Measurements from ENCODE around the gene LSM3.

Gene LSM3

DNA sequence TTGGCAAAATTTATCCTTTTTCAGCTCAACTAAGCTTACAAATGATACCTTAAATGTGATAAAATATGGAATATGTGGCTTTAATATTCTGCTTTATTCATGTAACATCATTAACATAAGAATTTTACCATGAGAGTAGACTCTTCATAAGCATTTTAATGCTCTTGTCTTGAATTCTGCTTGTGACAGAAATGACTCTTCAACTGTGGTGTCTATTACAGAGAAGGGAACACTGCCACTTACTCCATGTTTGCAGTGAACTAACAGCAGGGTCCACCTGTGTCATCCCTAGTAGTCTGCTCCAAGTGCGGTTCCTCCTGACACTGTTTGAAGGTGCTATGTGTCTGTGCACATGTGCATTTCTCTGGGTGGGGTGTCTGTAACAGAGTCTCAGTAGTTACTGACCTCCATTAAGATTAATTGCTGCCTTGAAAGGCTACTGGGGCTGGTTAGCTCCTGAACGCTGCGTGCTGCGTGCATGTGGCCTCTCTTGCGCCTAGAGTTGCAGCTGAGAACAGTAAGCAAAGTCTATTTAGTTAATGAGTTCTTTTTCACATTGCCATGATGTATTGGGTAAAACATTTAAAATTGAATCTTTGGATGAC, 8.3 kb downstream of the LSM3 start:
- no peak for DNase-seq (ENCODE audit: low spot score)
- Histone ChIP-seq H3K36me3 (ENCODE audit: low read depth) (peaks cover 76% of the 10 kb centered on the region), H3K4me1 (ENCODE audit: insufficient read depth, poor library complexity, severe bottlenecking) (peaks cover 8% of the 10 kb centered on the region), H3K4me3 (ENCODE audit: severe bottlenecking) (no peak overlapping the region), H3K9me3 (ENCODE audit: severe bottlenecking) (no peaks in the 10 kb centered on the region), H3K27ac (ENCODE audit: poor library complexity, severe bottlenecking) (no peak overlapping the region), H3K27me3 (ENCODE audit: insufficient read depth, poor library complexity, severe bottlenecking) (no peaks in the 10 kb centered on the region)
- no peak for ATAC-seq (ENCODE audit: low read depth)
- TF ChIP-seq, protein P1, sequence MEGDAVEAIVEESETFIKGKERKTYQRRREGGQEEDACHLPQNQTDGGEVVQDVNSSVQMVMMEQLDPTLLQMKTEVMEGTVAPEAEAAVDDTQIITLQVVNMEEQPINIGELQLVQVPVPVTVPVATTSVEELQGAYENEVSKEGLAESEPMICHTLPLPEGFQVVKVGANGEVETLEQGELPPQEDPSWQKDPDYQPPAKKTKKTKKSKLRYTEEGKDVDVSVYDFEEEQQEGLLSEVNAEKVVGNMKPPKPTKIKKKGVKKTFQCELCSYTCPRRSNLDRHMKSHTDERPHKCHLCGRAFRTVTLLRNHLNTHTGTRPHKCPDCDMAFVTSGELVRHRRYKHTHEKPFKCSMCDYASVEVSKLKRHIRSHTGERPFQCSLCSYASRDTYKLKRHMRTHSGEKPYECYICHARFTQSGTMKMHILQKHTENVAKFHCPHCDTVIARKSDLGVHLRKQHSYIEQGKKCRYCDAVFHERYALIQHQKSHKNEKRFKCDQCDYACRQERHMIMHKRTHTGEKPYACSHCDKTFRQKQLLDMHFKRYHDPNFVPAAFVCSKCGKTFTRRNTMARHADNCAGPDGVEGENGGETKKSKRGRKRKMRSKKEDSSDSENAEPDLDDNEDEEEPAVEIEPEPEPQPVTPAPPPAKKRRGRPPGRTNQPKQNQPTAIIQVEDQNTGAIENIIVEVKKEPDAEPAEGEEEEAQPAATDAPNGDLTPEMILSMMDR (IDR thresholded peaks at IDR 0.05; ENCODE audit: poor library complexity, severe bottlenecking), result no peak

DNA sequence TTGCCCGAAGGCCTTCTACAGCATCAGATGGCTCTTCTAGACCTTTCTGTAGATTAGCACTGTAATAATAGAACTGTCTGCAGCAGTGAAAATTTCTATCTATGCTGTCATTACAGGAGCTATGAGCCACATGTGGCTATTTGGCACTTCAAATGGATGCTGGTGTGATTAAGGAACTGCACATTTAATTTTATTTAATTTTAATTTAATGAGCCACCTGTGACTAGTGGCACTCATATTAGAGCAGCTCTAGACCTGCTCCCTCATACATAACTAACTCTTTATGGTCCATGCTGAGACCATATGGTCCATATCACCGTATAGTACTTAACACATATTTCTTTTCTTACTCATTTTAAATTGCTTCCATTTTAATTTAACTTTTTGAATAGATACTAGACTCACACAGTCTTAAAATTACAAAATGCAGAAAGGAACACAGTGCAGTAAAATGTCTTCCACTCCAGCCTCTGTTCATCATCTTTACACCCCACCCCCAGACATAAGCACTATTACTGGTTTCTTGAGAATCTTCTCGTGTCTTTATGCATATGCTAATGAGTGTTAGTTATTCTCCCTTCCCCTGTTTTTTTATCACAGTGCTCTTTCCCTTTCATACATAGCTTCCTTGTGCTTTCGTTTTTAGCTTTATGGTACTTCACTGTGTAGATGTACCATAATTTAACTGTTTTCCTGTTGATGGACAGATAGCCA, 9.6 kb downstream of the LSM3 start:
- Histone ChIP-seq H3K4me1 (ENCODE audit: insufficient read depth, poor library complexity, severe bottlenecking) (no peaks in the 10 kb centered on the region), H3K36me3 (ENCODE audit: low read depth) (peaks cover 64% of the 10 kb centered on the region), H3K27ac (ENCODE audit: poor library complexity, severe bottlenecking) (no peak overlapping the region), H3K4me3 (ENCODE audit: severe bottlenecking) (no peak overlapping the region), H3K27me3 (ENCODE audit: insufficient read depth, poor library complexity, severe bottlenecking) (no peaks in the 10 kb centered on the region), H3K9me3 (ENCODE audit: severe bottlenecking) (no peaks in the 10 kb centered on the region)
- ATAC-seq (ENCODE audit: low read depth), result no peak
- DNase-seq (ENCODE audit: low spot score), result no peak
- TF ChIP-seq, protein P1 (IDR thresholded peaks at IDR 0.05; ENCODE audit: poor library complexity, severe bottlenecking), result no peak

DNA sequence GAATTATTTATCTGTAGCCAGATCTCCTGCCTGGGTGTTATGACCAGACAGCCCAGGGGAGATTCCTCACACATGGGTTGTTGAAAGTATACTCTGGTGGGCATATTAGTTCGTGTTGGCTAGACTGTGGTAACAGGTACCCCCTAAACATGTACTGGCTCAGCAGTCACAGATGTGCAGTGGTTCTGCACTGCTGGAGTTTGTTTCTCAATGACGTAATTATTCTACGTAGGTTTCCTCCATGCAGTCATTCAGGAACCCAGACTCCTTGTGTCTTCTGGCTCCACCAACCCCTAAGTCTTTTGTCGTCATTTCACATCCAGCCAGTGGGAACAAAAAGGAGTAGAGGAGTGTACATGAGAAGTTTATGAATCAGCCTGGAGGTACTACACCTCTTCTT, 16.2 kb downstream of the LSM3 start:
- TF ChIP-seq, protein P1 (IDR thresholded peaks at IDR 0.05; ENCODE audit: poor library complexity, severe bottlenecking), result no peak
- no peak overlapping the region for H3K27ac ChIP-seq (ENCODE audit: poor library complexity, severe bottlenecking)
- DNase-seq (ENCODE audit: low spot score) (no peak), ATAC-seq (ENCODE audit: low read depth) (no peak)
- H3K36me3 ChIP-seq (ENCODE audit: low read depth), result peaks cover 35% of the 10 kb centered on the region
- H3K4me3 ChIP-seq (ENCODE audit: severe bottlenecking), result no peak overlapping the region
- H3K4me1 ChIP-seq (ENCODE audit: insufficient read depth, poor library complexity, severe bottlenecking), result peaks cover 16% of the 10 kb centered on the region
- no peaks in the 10 kb centered on the region for H3K9me3 ChIP-seq (ENCODE audit: severe bottlenecking)
- H3K27me3 ChIP-seq (ENCODE audit: insufficient read depth, poor library complexity, severe bottlenecking), result no peaks in the 10 kb centered on the region

DNA sequence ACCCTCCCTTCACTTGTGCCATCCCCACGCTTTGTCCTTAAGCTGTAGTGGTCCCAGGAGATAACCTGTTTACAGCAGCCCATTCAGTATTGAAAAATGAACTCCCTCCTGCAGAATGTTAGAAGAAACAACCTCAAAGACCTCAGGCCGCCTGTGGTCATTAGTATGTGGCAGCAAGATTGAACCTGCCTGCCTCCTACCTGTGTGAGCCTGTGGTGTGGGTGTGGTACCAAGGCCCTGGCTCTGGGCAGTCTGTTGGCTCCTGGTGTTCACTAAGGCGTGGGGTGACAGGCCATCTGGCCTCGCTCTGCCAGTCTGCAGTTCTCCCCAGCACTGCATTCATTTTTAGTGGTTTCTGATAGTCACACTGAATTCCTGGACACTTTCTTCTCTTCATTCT, 21.0 kb downstream of the LSM3 start:
- H3K4me1 ChIP-seq (ENCODE audit: insufficient read depth, poor library complexity, severe bottlenecking), result peaks cover 32% of the 10 kb centered on the region
- DNase-seq (ENCODE audit: low spot score) (no peak), ATAC-seq (ENCODE audit: low read depth) (peak; percentile 89)
- peak overlapping the region; percentile 47 for H3K27ac ChIP-seq (ENCODE audit: poor library complexity, severe bottlenecking)
- TF ChIP-seq, protein P1 (IDR thresholded peaks at IDR 0.05; ENCODE audit: poor library complexity, severe bottlenecking), result no peak
- peaks cover 33% of the 10 kb centered on the region for H3K36me3 ChIP-seq (ENCODE audit: low read depth)
- H3K4me3 ChIP-seq (ENCODE audit: severe bottlenecking), result no peak overlapping the region
- H3K9me3 ChIP-seq (ENCODE audit: severe bottlenecking), result no peaks in the 10 kb centered on the region
- no peaks in the 10 kb centered on the region for H3K27me3 ChIP-seq (ENCODE audit: insufficient read depth, poor library complexity, severe bottlenecking)

DNA sequence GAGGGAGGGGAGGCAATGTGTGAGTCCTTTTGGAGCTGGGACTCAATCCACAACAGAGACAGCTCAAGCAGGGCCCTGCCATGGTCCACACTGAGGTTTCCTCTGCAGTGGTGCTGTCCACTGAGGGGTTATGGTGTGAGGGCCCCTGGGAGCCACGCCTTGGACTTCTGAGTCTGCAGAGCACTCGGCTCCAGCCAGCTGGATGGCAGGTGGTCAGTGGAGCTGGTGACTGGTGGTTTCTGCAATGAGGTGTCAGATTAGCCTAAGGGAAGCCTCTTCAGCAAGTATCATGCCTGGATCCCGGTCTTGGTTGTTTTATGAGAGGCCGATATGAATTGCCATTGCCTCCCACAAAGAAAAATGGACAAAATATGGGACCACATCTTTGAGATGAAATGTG, 21.7 kb downstream of the LSM3 start:
- Histone ChIP-seq H3K27me3 (ENCODE audit: insufficient read depth, poor library complexity, severe bottlenecking) (no peaks in the 10 kb centered on the region), H3K4me3 (ENCODE audit: severe bottlenecking) (no peak overlapping the region), H3K27ac (ENCODE audit: poor library complexity, severe bottlenecking) (peak overlapping the region; percentile 47), H3K9me3 (ENCODE audit: severe bottlenecking) (no peaks in the 10 kb centered on the region), H3K36me3 (ENCODE audit: low read depth) (peaks cover 33% of the 10 kb centered on the region), H3K4me1 (ENCODE audit: insufficient read depth, poor library complexity, severe bottlenecking) (peaks cover 32% of the 10 kb centered on the region)
- ATAC-seq (ENCODE audit: low read depth) (no peak), DNase-seq (ENCODE audit: low spot score) (no peak)
- TF ChIP-seq, protein P1 (IDR thresholded peaks at IDR 0.05; ENCODE audit: poor library complexity, severe bottlenecking), result no peak

Data from RWPE2 (cell line).